BE2C (cell line): ENCODE measurements around the gene MYMK.

Experiments
- DNase-seq: peaks from one replicate; pipeline ENCODE4 v3.0.0-alpha.2; 2020
- H3K27me3 ChIP-seq: fragments of 250-450 bp; sonication (Bioruptor Pico); 2 replicates; pipeline ENCODE4 v1.5.1; 2020; ENCODE audit warnings: mild to moderate bottlenecking
- H3K36me3 ChIP-seq: fragments of 250-450 bp; sonication (Bioruptor Pico); 2 replicates; pipeline ENCODE4 v1.5.1; 2020; ENCODE audit warnings: mild to moderate bottlenecking
- H3K4me1 ChIP-seq: fragments of 250-450 bp; sonication (Bioruptor Pico); 2 replicates; pipeline ENCODE4 v1.5.1; 2020
- H3K4me3 ChIP-seq: 2 replicates; pipeline ENCODE4 v1.5.1; 2011; ENCODE audit warnings: low read depth, low read length
- H3K9me3 ChIP-seq: fragments of 250-450 bp; sonication (Bioruptor Pico); 2 replicates; pipeline ENCODE4 v1.5.1; 2020
- TF ChIP-seq, protein P1 (sequence below): IDR thresholded peaks from 2 replicates; pipeline ENCODE4 v1.5.1; 2012; ENCODE audit warnings: mild to moderate bottlenecking, low read depth, low read length

The MYMK gene

DNA sequence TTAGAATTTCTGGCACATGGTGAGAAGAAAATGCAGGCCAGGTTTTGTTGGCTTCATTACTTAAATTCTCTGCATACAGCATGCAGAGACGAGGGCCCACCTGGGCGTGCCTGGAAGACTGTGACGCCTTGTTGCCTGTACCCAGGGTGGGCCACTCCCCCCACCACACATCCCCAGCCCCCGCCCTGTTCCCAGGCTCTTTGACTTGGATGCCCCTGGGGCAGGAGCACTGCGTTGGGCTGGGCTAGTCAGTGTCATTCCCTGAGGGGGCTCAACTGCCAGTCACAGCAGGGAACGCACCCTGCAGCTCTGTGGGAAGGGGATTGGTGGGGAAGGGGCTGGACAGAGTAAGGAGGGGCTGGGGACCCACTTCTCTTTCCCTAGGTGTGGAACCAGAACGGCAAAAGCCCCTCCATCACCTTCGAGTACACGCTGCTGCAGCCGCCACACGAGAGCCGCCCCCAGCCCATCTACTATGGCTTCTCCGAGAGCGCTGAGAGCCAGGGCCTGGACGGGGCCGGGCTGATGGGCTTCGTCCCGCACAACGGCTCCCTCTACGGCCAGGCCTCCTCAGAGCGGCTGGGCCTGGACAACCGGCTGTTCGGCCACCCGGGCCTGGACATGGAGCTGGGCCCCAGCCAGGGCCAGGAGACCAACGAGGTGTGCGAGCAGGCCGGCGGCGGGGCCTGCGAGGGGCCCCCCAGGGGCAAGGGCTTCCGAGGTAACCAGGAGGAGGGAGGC, 29.4 kb upstream of the MYMK start:
- Histone ChIP-seq H3K9me3 (no peaks in the 10 kb centered on the region), H3K27me3 (no peaks in the 10 kb centered on the region), H3K4me1 (peaks cover 27% of the 10 kb centered on the region), H3K36me3 (peaks cover 15% of the 10 kb centered on the region), H3K4me3 (no peak overlapping the region)
- no peak for DNase-seq
- TF ChIP-seq, protein P1, sequence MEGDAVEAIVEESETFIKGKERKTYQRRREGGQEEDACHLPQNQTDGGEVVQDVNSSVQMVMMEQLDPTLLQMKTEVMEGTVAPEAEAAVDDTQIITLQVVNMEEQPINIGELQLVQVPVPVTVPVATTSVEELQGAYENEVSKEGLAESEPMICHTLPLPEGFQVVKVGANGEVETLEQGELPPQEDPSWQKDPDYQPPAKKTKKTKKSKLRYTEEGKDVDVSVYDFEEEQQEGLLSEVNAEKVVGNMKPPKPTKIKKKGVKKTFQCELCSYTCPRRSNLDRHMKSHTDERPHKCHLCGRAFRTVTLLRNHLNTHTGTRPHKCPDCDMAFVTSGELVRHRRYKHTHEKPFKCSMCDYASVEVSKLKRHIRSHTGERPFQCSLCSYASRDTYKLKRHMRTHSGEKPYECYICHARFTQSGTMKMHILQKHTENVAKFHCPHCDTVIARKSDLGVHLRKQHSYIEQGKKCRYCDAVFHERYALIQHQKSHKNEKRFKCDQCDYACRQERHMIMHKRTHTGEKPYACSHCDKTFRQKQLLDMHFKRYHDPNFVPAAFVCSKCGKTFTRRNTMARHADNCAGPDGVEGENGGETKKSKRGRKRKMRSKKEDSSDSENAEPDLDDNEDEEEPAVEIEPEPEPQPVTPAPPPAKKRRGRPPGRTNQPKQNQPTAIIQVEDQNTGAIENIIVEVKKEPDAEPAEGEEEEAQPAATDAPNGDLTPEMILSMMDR, result no peak

DNA sequence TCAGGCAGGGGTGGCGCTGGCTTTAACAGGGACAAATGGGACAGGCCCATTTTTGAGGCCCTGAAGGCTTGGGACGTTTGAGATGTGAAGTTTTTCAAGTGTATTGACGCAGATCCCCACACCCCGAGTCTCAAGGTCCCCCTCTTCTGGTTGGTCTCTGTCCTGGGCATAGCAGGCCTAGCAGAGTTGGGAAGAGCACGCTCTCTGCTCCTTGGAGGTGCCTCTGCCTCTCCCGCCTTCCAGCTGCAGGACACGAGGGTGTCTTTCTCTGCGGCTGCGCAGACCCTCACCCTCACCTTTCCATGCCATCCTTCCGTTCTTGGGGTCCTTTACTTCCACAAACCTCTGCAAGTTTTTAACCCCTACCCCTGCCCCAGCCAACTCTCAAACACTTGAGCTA, 28.4 kb upstream of the MYMK start:
- Histone ChIP-seq H3K27me3 (no peaks in the 10 kb centered on the region), H3K4me1 (peaks cover 17% of the 10 kb centered on the region), H3K36me3 (peaks cover 15% of the 10 kb centered on the region), H3K4me3 (no peak overlapping the region), H3K9me3 (no peaks in the 10 kb centered on the region)
- no peak for DNase-seq
- TF ChIP-seq, protein P1, result no peak

DNA sequence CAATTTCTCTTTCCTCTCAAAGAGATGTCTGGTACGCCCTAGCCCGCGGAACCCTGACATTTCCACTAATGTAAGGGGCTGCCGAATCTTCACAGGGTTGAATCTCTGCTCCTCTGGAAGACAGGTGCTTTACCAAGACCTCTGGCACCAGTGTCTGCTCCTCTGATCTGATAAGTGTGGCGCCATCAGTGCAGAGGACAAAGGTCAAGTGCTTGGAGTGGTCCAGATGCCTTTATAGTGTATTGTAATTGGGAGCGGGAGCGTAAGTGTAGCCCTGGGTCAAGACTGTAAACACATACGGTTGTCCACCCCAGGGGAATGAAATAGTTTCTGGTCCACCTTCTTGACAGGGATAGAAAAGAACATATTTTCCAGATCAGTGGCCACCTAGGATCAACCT, 27.5 kb upstream of the MYMK start:
- peaks cover 8% of the 10 kb centered on the region for H3K4me1 ChIP-seq
- TF ChIP-seq, protein P1, result no peak

DNA sequence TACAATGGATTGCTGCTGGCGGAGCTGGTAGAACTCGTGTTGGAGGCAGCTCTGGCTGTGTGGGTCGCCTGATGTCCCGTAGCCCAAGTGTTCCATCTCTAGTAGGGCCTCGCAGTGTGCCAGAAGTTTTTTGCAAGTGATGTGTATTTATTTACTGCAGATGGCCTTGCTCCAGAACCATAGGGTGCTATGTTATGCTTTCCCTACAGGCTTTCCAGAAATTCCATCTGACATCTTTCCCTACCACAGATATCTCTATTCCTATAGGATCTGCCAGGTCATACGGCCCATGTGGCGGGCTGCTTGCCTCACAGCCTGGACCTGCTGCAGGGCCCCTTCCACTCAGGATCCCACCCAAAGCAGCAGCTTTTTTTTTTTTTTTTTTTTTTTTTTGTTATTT, 26.7 kb upstream of the MYMK start:
- DNase-seq, result no peak
- TF ChIP-seq, protein P1, result no peak

More for the DNA sequence above, 27.5 kb upstream of the MYMK start:
- Histone ChIP-seq H3K4me3 (no peak overlapping the region), H3K9me3 (no peaks in the 10 kb centered on the region), H3K36me3 (peaks cover 15% of the 10 kb centered on the region), H3K27me3 (no peaks in the 10 kb centered on the region)
- DNase-seq, result no peak

DNA sequence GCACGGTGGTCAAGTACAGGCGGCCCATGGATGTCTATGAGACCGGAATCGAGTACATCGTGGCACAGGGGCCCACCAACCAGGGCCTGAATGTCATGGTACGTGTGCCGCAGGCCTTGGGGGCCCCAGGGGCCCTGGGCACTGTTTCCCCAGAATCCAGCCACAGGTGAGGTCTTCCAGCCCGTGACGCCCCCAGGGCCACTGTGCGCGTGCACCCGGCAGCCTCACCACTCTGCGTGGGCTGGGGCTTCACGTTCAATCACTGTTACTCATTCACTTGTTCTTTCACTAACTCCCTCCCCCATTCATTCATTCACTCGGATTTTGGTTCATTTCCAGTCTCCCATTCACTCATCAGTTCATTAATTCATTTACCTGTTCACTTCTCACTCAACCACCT, 22.4 kb upstream of the MYMK start:
- Histone ChIP-seq H3K4me1 (peaks cover 23% of the 10 kb centered on the region), H3K27me3 (no peaks in the 10 kb centered on the region), H3K36me3 (peaks cover 6% of the 10 kb centered on the region; the same call in 1 of the 2 replicates), H3K9me3 (no peaks in the 10 kb centered on the region), H3K4me3 (no peak overlapping the region)
- no peak for DNase-seq
- TF ChIP-seq, protein P1, result no peak

More for the DNA sequence above, 26.7 kb upstream of the MYMK start:
- Histone ChIP-seq H3K27me3 (no peaks in the 10 kb centered on the region), H3K36me3 (peaks cover 17% of the 10 kb centered on the region), H3K4me3 (no peak overlapping the region), H3K9me3 (no peaks in the 10 kb centered on the region), H3K4me1 (peaks cover under 1% of the 10 kb centered on the region)

DNA sequence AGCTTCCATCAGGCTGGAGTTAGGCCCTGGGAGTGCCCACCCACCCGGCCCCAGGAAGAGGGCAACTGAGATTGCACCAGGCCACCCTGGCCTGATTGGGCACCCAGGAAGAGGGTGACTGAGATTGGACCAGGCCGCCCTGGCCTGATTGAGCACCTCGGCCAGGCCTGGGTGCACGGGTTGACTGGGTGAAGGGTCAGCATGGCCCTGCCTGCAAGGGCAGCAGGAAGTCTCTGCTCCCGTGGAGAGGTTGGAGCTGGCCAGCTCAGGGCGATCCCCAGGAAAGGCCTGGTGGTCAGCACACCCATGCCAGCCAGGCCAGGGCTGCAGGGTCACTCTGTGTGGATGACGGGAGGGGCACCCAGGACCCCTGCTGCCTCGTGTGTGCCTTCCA, 21.5 kb upstream of the MYMK start:
- TF ChIP-seq, protein P1, result no peak
- Histone ChIP-seq H3K36me3 (peaks cover 6% of the 10 kb centered on the region; the same call in 1 of the 2 replicates), H3K4me3 (no peak overlapping the region), H3K4me1 (peaks cover 23% of the 10 kb centered on the region), H3K9me3 (no peaks in the 10 kb centered on the region), H3K27me3 (no peaks in the 10 kb centered on the region)
- no peak for DNase-seq
